Kidney (tissue), 14 donors: ENCODE measurements around the gene FOXD1. TPM values are rescaled to one million over a fixed set of nuclear protein-coding genes. Genes with fewer than 3 reads are reported as not detected.

Source experiments
- DNase-seq, 5 donors: peaks; one replicate each; pipeline ENCODE4 v3.0.0-alpha.2; 2013 to 2020
- FAIRE-seq: peaks from 2 replicates; lab custom pipeline; 2012; peaks lifted over from hg19 to GRCh38; lab: Jason Lieb, UNC
- H3K27ac ChIP-seq, 2 donors: one replicate each; pipeline ENCODE4 v1.7.0; 2013; ENCODE audit warnings: low read depth in 2 of 2, low read length in 2 of 2, inconsistent platforms in 1 of 2
- H3K27me3 ChIP-seq: one replicate; pipeline ENCODE4 v1.7.1; 2013; ENCODE audit warnings: low read length, inconsistent platforms; ENCODE audit not compliant: control insufficient read depth, insufficient read depth
- H3K36me3 ChIP-seq, 3 donors: one replicate each; pipeline versions ENCODE4 v1.7.0 to v1.7.1; 2013; ENCODE audit warnings: low read length in 3 of 3, control low read depth in 1 of 3, inconsistent platforms in 1 of 3; ENCODE audit not compliant: insufficient read depth in 3 of 3, control insufficient read depth in 2 of 3
- H3K4me1 ChIP-seq, 3 donors: one replicate each; pipeline versions ENCODE4 v1.7.0 to v1.7.1; 2013; ENCODE audit warnings: low read length in 3 of 3, inconsistent platforms in 1 of 3, low read depth in 1 of 3; ENCODE audit not compliant: control insufficient read depth in 2 of 3, insufficient read depth in 2 of 3
- H3K4me3 ChIP-seq, 3 donors: one replicate each; pipeline versions ENCODE4 v1.7.0 to v1.8.1; 2013; ENCODE audit warnings: low read length in 3 of 3, control low read depth in 1 of 3, inconsistent platforms in 1 of 3
- H3K9ac ChIP-seq, 3 donors: one replicate each; pipeline versions ENCODE4 v1.7.0 to v1.7.1; 2013; ENCODE audit warnings: low read length in 3 of 3, control low read depth in 1 of 3, inconsistent platforms in 1 of 3
- H3K9me3 ChIP-seq, 3 donors: one replicate each; pipeline versions ENCODE4 v1.7.0 to v1.7.1; 2013; ENCODE audit warnings: low read length in 3 of 3, control low read depth in 1 of 3, inconsistent platforms in 1 of 3; ENCODE audit not compliant: control insufficient read depth in 2 of 3, insufficient read depth in 1 of 3
- intact Hi-C: fragments of 100-400 bp; cut with DNase I; formaldehyde crosslinking; loops from one replicate; pipeline ENCODE4 v1.11.1; 2022
- polyA plus RNA-seq: library from polyadenylated mRNA; stranded (reverse); fragments of 350-450 nt; fragmentation: Illumina TruSeq; extraction: RNeasy Lipid Tissue Mini Kit (QIAGEN cat#74804); gene quantifications from one replicate; pipeline ENCODE4 v1.2.3, GENCODE V29; 2014; ENCODE audit warnings: low read depth, low replicate concordance; ENCODE audit not compliant: insufficient read depth
- total RNA-seq: library from RNA; stranded (reverse); fragmentation: NEBNext Ultra II Directional; extraction: Animal tissue kit (Norgen Biotek cat#: 25700); gene quantifications from one replicate; pipeline ENCODE4 v1.2.1, GENCODE V29; 2021
- TF ChIP-seq, protein P1 (sequence below): IDR thresholded peaks from 3 replicates; pipeline ENCODE4 v1.5.1; 2012; ENCODE audit warnings: mild to moderate bottlenecking, moderate library complexity, borderline replicate concordance; ENCODE audit not compliant: insufficient read depth; ENCODE audit errors: extremely low read depth
- donor health status: control.
- donor health status: control.
- donor health status: control.
- donor health status: control.
- donor health status: control.
- donor health status: DM: yes; HTN: yes; CAD: no.
- donor health status: Normal renal cell carcinoma (clear cell type).

Gene FOXD1
- total and polyA plus RNA-seq, 2 donors from 2014 or later: 2.5 to 5.9 TPM

DNA sequence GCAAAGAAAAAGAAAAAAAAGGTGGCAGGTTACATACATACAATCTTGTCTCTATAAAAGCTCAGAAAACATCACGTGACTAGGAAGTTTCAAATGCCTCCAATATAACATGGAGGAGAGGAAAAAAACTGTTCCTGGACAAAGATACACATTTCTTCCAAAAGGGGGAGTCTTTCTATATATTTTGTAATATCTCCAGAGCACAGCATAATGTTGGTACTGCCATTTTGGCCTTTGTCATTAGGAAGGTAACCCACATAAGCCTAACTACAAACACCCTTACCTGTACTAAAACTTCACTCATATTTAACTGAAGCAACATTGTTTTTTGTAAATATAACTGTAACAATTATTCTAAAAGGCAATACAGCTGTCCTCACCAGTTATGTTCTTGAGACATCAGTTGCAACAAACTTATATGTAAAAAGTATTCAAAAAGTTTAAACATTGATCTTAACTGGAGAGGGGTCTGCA, 48.4 kb upstream of the FOXD1 start:
- Histone ChIP-seq H3K4me3 (peak overlapping the region in 1 of 3 donors; percentile 94), H3K27me3 (no peaks in the 10 kb centered on the region), H3K27ac (no peak overlapping the region), H3K4me1 (peaks cover 3 to 7% (median 4%) of the 10 kb centered on the region in 3 donors), H3K36me3 (peaks cover under 1 to 5% (median 3%) of the 10 kb centered on the region in 3 donors), H3K9me3 (no peaks in the 10 kb centered on the region), H3K9ac (no peak overlapping the region)
- intact Hi-C loops: no loop called here
- DNase-seq (peak in 2 of 5 donors; percentile 81 to 84), FAIRE-seq (no peak)
- TF ChIP-seq, protein P1, sequence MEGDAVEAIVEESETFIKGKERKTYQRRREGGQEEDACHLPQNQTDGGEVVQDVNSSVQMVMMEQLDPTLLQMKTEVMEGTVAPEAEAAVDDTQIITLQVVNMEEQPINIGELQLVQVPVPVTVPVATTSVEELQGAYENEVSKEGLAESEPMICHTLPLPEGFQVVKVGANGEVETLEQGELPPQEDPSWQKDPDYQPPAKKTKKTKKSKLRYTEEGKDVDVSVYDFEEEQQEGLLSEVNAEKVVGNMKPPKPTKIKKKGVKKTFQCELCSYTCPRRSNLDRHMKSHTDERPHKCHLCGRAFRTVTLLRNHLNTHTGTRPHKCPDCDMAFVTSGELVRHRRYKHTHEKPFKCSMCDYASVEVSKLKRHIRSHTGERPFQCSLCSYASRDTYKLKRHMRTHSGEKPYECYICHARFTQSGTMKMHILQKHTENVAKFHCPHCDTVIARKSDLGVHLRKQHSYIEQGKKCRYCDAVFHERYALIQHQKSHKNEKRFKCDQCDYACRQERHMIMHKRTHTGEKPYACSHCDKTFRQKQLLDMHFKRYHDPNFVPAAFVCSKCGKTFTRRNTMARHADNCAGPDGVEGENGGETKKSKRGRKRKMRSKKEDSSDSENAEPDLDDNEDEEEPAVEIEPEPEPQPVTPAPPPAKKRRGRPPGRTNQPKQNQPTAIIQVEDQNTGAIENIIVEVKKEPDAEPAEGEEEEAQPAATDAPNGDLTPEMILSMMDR: peak; percentile 2

DNA sequence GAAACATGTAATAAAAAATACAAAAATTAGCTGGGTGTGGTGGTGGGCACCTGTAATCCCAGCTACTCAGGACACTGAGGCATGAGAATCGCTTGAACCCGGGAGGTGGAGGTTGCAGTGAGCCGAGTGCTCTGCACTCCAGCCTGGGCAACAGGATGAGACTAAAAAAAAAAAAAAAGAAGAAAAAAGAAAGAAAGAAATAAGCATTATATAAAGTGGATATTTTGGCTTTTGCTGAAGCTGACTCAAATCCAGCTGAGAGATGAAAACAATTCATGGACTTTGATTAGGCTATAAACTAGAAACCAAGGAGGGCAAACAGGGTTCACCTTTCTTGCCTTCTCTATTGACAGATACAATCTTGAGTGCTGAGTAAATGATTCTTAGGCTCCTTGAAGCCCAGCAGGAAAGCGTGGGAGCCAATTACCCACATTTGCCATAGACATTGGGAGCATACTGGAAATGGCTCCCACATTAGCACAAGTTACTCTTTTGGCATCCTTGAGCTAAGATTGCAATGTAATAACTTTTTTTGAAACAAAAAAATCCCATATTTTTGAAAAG, 47.3 kb upstream of the FOXD1 start:
- Histone ChIP-seq H3K4me1 (peaks cover 3 to 7% (median 4%) of the 10 kb centered on the region in 3 donors), H3K9ac (no peak overlapping the region), H3K9me3 (no peaks in the 10 kb centered on the region), H3K27ac (no peak overlapping the region), H3K27me3 (no peaks in the 10 kb centered on the region), H3K36me3 (no peaks in the 10 kb centered on the region), H3K4me3 (no peak overlapping the region)
- no peak for FAIRE-seq
- peak in 2 of 5 donors; percentile 29 to 46 for DNase-seq
- intact Hi-C loops: no loop called here
- TF ChIP-seq, protein P1: no peak

DNA sequence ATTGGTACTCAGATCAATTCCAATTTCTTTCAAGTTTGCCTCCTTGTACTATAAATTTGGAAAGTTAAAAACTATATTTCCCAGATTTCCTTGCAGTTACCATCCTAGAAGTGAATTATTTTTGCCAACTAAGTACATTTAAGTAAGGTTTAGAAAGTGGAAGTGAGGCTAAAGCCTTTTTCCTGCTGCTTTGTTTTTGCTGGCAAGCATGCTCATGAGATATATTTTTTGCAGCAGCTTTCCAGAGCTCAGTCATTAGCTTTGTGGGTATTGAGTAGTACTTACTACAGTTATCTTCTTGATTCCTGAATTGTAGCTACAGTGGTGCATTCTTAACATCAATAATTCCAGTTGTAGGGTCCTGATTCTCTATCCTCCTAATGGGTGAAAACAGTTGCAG, 46.1 kb upstream of the FOXD1 start:
- Histone ChIP-seq H3K9ac (no peak overlapping the region), H3K27me3 (no peaks in the 10 kb centered on the region), H3K9me3 (no peaks in the 10 kb centered on the region), H3K27ac (no peak overlapping the region), H3K4me3 (no peak overlapping the region), H3K36me3 (no peaks in the 10 kb centered on the region), H3K4me1 (peaks cover 0 to 7% (median 4%) of the 10 kb centered on the region in 3 donors)
- intact Hi-C loops: no loop called here
- peak in 1 of 5 donors; percentile 29 for DNase-seq
- TF ChIP-seq, protein P1: no peak
- no peak for FAIRE-seq
